Thoracic aorta (tissue), 2 donors: ENCODE data around the gene UNC50. TPM values are rescaled to one million over a fixed set of nuclear protein-coding genes. Genes with fewer than 3 reads are reported as not detected.
A peak's percentile ranks its signal among the peaks of the same experiment; 100 is the strongest.

Experiments used
- ATAC-seq: fragments of 150-250 bp; one replicate; pipeline ENCODE4 v1.8.0; 2017; ENCODE audit warnings: low read depth; ENCODE audit not compliant: insufficient number of reproducible peaks, low FRiP score
- DNase-seq: peaks from one replicate; pipeline ENCODE4 v3.0.0-alpha.2; 2020; ENCODE audit warnings: low spot score
- H3K27ac ChIP-seq, 2 donors: fragments of 200-600 bp; sonication (generic); 1 replicate in 1 of 2; 2 replicates in 1 of 2; pipeline ENCODE4 v1.5.1; 2016; ENCODE audit warnings: mild to moderate bottlenecking in 2 of 2, moderate library complexity in 2 of 2
- H3K27me3 ChIP-seq: fragments of 200-600 bp; sonication (generic); replicated peaks from 2 replicates; pipeline ENCODE4 v1.6.0; 2016; ENCODE audit warnings: mild to moderate bottlenecking; ENCODE audit not compliant: insufficient read depth
- H3K36me3 ChIP-seq: fragments of 200-600 bp; sonication (generic); one replicate; pipeline ENCODE4 v1.5.1; 2016
- H3K4me1 ChIP-seq, 2 donors: fragments of 200-600 bp; sonication (generic); 1 replicate in 1 of 2; 2 replicates in 1 of 2; pipeline versions ENCODE4 v1.5.1 to v1.6.0; 2016; ENCODE audit warnings: low read depth in 2 of 2, mild to moderate bottlenecking in 1 of 2; ENCODE audit not compliant: control insufficient read depth in 1 of 2
- H3K4me3 ChIP-seq: fragments of 200-600 bp; sonication (generic); 2 replicates; pipeline ENCODE4 v1.5.1; 2016; ENCODE audit warnings: mild to moderate bottlenecking
- H3K9me3 ChIP-seq: fragments of 200-600 bp; sonication (generic); 2 replicates; pipeline ENCODE4 v1.5.1; 2016
- total RNA-seq, 2 donors: library from RNA; depleted of rRNA; stranded (reverse); fragments of >200 nt; gene quantifications; one replicate each; pipeline versions ENCODE4 v1.1.0 to v1.2.3, GENCODE V29; 2016
- TF ChIP-seq, protein P1 (sequence below): fragments of 200-600 bp; sonication (generic); IDR thresholded peaks from one replicate; pipeline ENCODE4 v1.5.1; 2019; ENCODE audit warnings: antibody characterized with exemption

The UNC50 gene, protein sequence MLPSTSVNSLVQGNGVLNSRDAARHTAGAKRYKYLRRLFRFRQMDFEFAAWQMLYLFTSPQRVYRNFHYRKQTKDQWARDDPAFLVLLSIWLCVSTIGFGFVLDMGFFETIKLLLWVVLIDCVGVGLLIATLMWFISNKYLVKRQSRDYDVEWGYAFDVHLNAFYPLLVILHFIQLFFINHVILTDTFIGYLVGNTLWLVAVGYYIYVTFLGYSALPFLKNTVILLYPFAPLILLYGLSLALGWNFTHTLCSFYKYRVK
- 10 to 100 TPM; 32.6 to 38.2 TPM for total RNA-seq

DNA sequence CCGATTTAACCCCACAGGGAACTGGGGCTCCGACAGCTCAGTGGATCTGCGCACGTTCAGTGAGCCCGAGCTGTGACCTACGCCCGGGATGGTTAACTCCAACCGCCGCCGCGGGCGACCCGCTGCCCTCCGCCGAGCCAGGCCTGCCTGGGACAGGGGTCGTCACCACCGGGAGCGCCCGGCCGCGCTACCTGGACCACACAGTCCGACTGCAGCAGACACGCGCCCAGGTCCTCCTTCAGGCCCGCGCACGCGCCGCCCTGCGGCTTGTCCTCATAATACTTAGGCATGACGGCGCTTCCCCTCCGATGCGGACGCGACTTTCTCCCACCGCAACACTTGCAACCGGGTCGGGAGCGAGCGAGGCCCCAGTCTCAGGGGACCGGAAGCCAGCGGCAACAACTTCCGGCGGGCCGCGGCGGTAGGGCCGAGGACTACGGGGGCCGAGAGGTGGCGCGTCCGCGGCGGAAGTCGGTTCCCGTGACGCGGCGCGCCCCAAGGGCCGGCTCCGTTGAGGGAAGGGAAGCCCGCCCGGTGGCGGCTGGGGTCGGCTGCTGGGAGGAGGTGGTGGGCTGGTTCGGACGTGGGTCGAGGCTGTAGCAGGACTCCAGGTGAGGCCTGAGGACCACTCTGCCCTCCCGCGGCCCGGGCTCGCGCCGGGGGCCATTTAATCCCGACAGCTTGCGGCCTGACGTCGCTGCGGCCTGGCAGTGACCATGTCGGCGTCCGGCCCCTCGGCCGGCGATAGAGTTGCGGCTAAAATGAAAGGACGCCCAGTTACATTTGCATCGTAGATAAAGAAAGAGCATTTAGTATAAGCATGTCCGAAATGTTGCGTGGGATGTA is at the start of gene UNC50, which contains the start of gene COA5:
Gene UNC50 (plus strand): TSS at position 474 of the 846 bp plus-strand sequence. CDS start 1,171 bp downstream, outside the sequence.
Gene COA5 (minus strand): TSS at position 397 of the 846 bp plus-strand sequence. CDS start 107 bp downstream, at position 290.
- DNase-seq (peak; percentile 52), ATAC-seq (peak; percentile 80)
- Histone ChIP-seq H3K9me3 (no peaks in the 10 kb centered on the region), H3K4me1 (peaks cover 33 to 45% of the 10 kb centered on the region in 2 donors), H3K4me3 (peak within 1 kb of the TSS; percentile 99), H3K36me3 (peaks cover 11% of the 10 kb centered on the region), H3K27me3 (no peaks in the 10 kb centered on the region), H3K27ac (peak within 1 kb of the TSS; percentile 98)
- TF ChIP-seq, protein P1, sequence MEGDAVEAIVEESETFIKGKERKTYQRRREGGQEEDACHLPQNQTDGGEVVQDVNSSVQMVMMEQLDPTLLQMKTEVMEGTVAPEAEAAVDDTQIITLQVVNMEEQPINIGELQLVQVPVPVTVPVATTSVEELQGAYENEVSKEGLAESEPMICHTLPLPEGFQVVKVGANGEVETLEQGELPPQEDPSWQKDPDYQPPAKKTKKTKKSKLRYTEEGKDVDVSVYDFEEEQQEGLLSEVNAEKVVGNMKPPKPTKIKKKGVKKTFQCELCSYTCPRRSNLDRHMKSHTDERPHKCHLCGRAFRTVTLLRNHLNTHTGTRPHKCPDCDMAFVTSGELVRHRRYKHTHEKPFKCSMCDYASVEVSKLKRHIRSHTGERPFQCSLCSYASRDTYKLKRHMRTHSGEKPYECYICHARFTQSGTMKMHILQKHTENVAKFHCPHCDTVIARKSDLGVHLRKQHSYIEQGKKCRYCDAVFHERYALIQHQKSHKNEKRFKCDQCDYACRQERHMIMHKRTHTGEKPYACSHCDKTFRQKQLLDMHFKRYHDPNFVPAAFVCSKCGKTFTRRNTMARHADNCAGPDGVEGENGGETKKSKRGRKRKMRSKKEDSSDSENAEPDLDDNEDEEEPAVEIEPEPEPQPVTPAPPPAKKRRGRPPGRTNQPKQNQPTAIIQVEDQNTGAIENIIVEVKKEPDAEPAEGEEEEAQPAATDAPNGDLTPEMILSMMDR: no peak

DNA sequence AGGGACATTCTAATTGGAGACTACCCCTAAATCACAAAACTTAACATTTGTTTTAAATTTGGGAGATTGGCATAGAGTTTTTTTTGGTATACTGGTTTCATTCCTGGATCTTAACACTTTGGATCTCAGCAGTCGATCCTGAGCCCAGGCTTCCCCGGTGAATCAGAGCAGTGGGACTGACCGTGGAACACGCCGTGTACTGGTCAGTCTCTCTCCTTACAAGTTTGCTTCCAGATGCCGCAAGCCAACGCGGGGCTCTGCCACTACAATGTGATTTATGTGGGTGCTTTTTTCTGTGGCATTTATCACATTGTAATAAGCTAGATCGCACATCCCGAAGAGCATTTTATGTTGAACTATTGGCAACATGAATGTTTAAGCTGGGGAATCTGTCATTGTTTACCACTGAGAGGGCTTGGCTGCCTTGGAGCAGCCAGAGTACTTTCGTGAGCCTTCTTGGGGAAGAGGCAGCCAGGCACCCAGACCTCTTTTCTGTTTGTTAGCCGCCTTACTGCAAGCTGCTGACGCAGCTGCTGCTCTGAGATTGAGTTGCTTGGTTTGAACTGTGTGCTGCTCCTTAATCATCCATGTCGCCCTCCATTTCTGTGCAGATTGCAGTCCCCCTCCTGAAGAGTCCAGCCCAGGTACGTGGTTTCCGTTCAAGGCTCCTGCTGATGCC is 49.4 kb upstream of the UNC50 start:
- ATAC-seq (no peak), DNase-seq (no peak)
- no peak overlapping the region for H3K27ac ChIP-seq
- no peaks in the 10 kb centered on the region for H3K27me3 ChIP-seq
- TF ChIP-seq, protein P1: no peak
- peaks cover 12% of the 10 kb centered on the region for H3K36me3 ChIP-seq
- H3K4me1 ChIP-seq: peaks cover 9 to 33% of the 10 kb centered on the region in 2 donors
- H3K9me3 ChIP-seq: no peaks in the 10 kb centered on the region
- no peak overlapping the region for H3K4me3 ChIP-seq

DNA sequence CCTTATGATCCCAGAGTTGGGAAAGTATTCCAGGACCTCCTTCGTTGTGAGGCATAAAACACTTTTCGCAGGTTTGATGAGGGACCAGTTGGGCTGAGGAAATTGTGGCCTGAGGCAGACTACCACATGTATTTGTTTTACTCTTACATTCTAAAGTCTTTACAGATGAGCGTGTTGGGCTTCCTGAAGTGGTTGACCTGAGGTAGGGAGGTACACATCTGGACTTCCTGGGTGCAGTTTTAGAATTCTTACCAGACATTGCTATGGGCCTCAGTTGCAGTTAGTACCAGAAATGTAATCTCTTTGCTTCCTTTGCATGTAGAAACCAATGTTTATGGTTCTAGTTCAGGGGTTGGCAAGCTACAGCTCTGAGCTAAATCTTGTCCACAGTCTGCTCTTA is 48.8 kb upstream of the UNC50 start:
- ATAC-seq (no peak), DNase-seq (no peak)
- no peaks in the 10 kb centered on the region for H3K9me3 ChIP-seq
- H3K27ac ChIP-seq: no peak overlapping the region
- no peak overlapping the region for H3K4me3 ChIP-seq
- peaks cover 9 to 33% of the 10 kb centered on the region in 2 donors for H3K4me1 ChIP-seq
- TF ChIP-seq, protein P1: no peak
- no peaks in the 10 kb centered on the region for H3K27me3 ChIP-seq
- peaks cover 6% of the 10 kb centered on the region for H3K36me3 ChIP-seq

DNA sequence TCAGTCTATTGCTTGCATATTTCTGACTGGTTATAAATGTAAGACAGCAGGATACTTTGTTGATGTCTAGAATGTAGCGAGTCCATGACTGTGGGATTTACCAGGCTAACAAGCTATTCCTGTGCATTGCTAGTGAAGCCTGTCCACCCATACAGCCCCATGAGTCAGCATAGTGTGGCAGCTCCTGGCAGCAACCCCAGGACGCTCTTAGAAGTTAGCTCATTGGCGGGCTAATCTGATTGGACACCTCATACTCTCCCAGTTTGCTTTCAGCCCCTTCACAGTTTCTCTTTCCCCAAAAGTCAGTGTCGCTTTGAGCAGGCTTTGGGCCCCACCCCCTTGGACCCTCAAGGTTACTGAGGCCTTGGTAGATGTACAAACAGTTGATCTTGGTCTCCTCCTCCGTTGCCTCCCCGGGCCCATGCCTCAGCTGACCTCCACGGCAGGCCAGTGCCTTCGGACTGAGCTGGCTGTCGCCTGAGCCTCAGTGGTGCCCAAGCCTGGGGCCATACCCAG is 48.1 kb upstream of the UNC50 start:
- peaks cover 7% of the 10 kb centered on the region for H3K36me3 ChIP-seq
- peaks cover 9 to 33% of the 10 kb centered on the region in 2 donors for H3K4me1 ChIP-seq
- H3K27me3 ChIP-seq: no peaks in the 10 kb centered on the region
- ATAC-seq (no peak), DNase-seq (no peak)
- H3K4me3 ChIP-seq: no peak overlapping the region
- H3K27ac ChIP-seq: peak overlapping the region; percentile 55 to 84
- TF ChIP-seq, protein P1: no peak
- H3K9me3 ChIP-seq: no peaks in the 10 kb centered on the region
